ENCODE measurements around the gene SCN2B. TPM values are rescaled to one million over a fixed set of nuclear protein-coding genes. Genes with fewer than 3 reads are reported as not detected.

Gene SCN2B
- polyA plus RNA-seq, 1 of the 3 experiments (the other 2 are of a cell fraction), result 0.05 TPM

DNA sequence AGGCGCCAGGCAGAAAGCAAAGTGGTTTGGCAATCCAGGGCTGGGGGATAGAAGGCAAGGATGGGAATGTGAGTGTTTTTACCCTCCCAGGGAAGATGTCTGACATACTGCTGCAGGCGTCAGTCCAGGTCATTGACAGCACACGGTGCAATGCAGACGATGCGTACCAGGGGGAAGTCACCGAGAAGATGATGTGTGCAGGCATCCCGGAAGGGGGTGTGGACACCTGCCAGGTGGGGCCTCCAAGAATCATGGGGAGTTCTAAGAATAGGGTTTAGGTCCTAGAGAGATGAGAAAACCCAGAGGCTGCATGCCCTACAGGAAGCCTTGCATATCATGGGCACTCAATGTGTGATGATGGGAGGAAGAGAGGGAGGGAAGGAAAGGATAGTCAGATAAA, 61.4 kb downstream of the SCN2B start:
- TF ChIP-seq RAD21 (IDR thresholded peaks at IDR 0.05; ENCODE audit: low read length) (no peak), TCF12 (IDR thresholded peaks at IDR 0.05) (no peak), RCOR1 (IDR thresholded peaks at IDR 0.05; ENCODE audit: low read length) (no peak), NRF1 (IDR thresholded peaks at IDR 0.05; ENCODE audit: low read depth, low read length) (no peak), FOSL2 (IDR thresholded peaks at IDR 0.05; ENCODE audit: borderline replicate concordance, low read depth) (no peak), CTCF (IDR thresholded peaks at IDR 0.05) (no peak)
- DNase-seq, result no peak
- Histone ChIP-seq H2AFZ (ENCODE audit: low read depth) (no peak overlapping the region), H3K9me2 (no peaks in the 10 kb centered on the region), H3K27ac (ENCODE audit: low read depth in 2 of 2, low read length in 1 of 2) (no peak overlapping the region), H3F3A (replicated peaks; ENCODE audit: insufficient read depth) (no peaks in the 10 kb centered on the region), H3K4me1 (ENCODE audit: control insufficient read depth in 1 of 2, insufficient read depth in 2 of 2, low read depth in 1 of 2, low read length in 1 of 2) (no peaks in the 10 kb centered on the region), H3K4me3 (ENCODE audit: low read depth in 2 of 2, low read length in 1 of 2) (no peak overlapping the region), H3K9ac (no peak overlapping the region), H4K20me1 (ENCODE audit: insufficient read depth) (no peaks in the 10 kb centered on the region), H3K79me2 (ENCODE audit: insufficient read depth) (no peaks in the 10 kb centered on the region), H3K4me2 (no peak overlapping the region), H3K9me3 (no peaks in the 10 kb centered on the region), H3K36me3 (replicated peaks in 1 of 2; ENCODE audit: control insufficient read depth in 1 of 2, insufficient read depth in 2 of 2, low read length in 1 of 2) (no peaks in the 10 kb centered on the region), H3K27me3 (ENCODE audit: insufficient read depth) (no peaks in the 10 kb centered on the region; the same call in 1 of the 2 replicates)
- ChIA-PET POLR2A (no interaction called here), CTCF (interaction anchor here (1.2 kb wide), 1 partner anchor 56 kb away, joined by 3 read pairs; no protein-coding TSS in a partner anchor)
- 46% methylated on average over 7 of the region's 7 CpGs for WGBS (ENCODE audit: low lambda C conversion rate)

DNA sequence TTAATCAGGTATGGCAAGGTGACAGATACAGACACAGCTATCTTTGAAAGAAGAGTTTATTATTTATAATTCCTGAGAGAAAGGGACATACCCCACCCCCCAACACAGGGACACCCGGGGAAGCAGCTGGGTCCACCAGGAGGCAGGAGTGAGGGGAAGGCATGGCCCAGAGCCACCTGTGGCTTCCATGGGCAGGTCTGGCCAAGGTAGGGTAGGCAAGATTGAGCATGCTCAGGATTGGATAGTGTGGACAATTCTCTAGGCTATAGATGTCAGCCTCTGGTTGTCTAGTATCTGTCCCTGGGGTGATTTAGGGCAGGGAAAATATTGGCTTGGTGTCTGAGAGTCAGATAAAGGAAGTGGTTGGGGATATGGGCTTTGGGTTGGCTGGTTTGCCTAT, 62.2 kb downstream of the SCN2B start:
- ChIA-PET POLR2A (no interaction called here), CTCF (interaction anchor here (0.6 to 2.1 kb wide), 2 partner anchors 32 to 58 kb away, joined by 3 to 6 read pairs; no protein-coding TSS in a partner anchor)
- Histone ChIP-seq H4K20me1 (ENCODE audit: insufficient read depth) (no peaks in the 10 kb centered on the region), H3K9me3 (no peaks in the 10 kb centered on the region), H3K9me2 (no peaks in the 10 kb centered on the region), H3K9ac (no peak overlapping the region), H3K4me1 (ENCODE audit: control insufficient read depth in 1 of 2, insufficient read depth in 2 of 2, low read depth in 1 of 2, low read length in 1 of 2) (no peaks in the 10 kb centered on the region), H3K27me3 (ENCODE audit: insufficient read depth) (no peaks in the 10 kb centered on the region; the same call in 1 of the 2 replicates), H2AFZ (ENCODE audit: low read depth) (no peak overlapping the region), H3K4me3 (ENCODE audit: low read depth in 2 of 2, low read length in 1 of 2) (no peak overlapping the region), H3K4me2 (no peak overlapping the region), H3K79me2 (ENCODE audit: insufficient read depth) (no peaks in the 10 kb centered on the region), H3K36me3 (replicated peaks in 1 of 2; ENCODE audit: control insufficient read depth in 1 of 2, insufficient read depth in 2 of 2, low read length in 1 of 2) (no peaks in the 10 kb centered on the region), H3F3A (replicated peaks; ENCODE audit: insufficient read depth) (no peaks in the 10 kb centered on the region), H3K27ac (ENCODE audit: low read depth in 2 of 2, low read length in 1 of 2) (no peak overlapping the region)
- WGBS (ENCODE audit: low lambda C conversion rate), result 0% methylated on average over 1 of the region's 1 CpG
- no peak for DNase-seq
- TF ChIP-seq ELF1 (IDR thresholded peaks at IDR 0.05) (no peak), SIN3A (IDR thresholded peaks at IDR 0.05; ENCODE audit: borderline replicate concordance, low read depth, low read length) (no peak), FOXM1 (IDR thresholded peaks at IDR 0.05; ENCODE audit: low read depth) (no peak), RFX5 (IDR thresholded peaks at IDR 0.05; ENCODE audit: low read length) (no peak), FOXJ3 (CRISPR knock-in tag; IDR thresholded peaks at IDR 0.05) (no peak), MXI1 (IDR thresholded peaks at IDR 0.05; ENCODE audit: low read depth, low read length) (no peak), JUND (IDR thresholded peaks at IDR 0.05) (no peak), CHD2 (IDR thresholded peaks at IDR 0.05; ENCODE audit: low read length, partially characterized antibody) (no peak), EZH2phosphoT487 (IDR thresholded peaks at IDR 0.05; ENCODE audit: borderline replicate concordance, low read depth) (no peak), IRF3 (IDR thresholded peaks at IDR 0.05; ENCODE audit: low read depth, low read length) (no peak), POLR2AphosphoS5 (IDR thresholded peaks at IDR 0.05; ENCODE audit: low read depth, low read length) (no peak), RAD21 (IDR thresholded peaks at IDR 0.05; ENCODE audit: low read length) (no peak), ZBTB33 (IDR thresholded peaks at IDR 0.05; ENCODE audit: borderline replicate concordance, low read depth) (no peak), NFIC (IDR thresholded peaks at IDR 0.05; ENCODE audit: borderline replicate concordance) (no peak), GABPA (IDR thresholded peaks at IDR 0.05; ENCODE audit: low read depth) (no peak), GATA2 (CRISPR knock-in tag; IDR thresholded peaks at IDR 0.05) (no peak), MEF2A (IDR thresholded peaks at IDR 0.05; ENCODE audit: borderline replicate concordance, low read depth) (no peak)
- TF ChIP-seq, protein P1, sequence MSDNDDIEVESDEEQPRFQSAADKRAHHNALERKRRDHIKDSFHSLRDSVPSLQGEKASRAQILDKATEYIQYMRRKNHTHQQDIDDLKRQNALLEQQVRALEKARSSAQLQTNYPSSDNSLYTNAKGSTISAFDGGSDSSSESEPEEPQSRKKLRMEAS (IDR thresholded peaks at IDR 0.05; ENCODE audit: low read depth), result no peak
- TF ChIP-seq, protein P2, sequence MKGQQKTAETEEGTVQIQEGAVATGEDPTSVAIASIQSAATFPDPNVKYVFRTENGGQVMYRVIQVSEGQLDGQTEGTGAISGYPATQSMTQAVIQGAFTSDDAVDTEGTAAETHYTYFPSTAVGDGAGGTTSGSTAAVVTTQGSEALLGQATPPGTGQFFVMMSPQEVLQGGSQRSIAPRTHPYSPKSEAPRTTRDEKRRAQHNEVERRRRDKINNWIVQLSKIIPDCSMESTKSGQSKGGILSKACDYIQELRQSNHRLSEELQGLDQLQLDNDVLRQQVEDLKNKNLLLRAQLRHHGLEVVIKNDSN (IDR thresholded peaks at IDR 0.05; ENCODE audit: borderline replicate concordance, low read depth), result no peak

All from SK-N-SH (cell line).